Colonic mucosa (tissue), 4 donors: ENCODE measurements around the gene GTPBP4. TPM values are rescaled to one million over a fixed set of nuclear protein-coding genes. Genes with fewer than 3 reads are reported as not detected.

Experiments used
- DNase-seq: peaks from one replicate; pipeline ENCODE4 v3.0.0-alpha.2; 2020
- H3K27ac ChIP-seq: fragments of 200-600 bp; one replicate; pipeline ENCODE4 v1.8.0; 2021
- H3K27me3 ChIP-seq: fragments of 200-600 bp; one replicate; pipeline ENCODE4 v1.8.0; 2021
- H3K36me3 ChIP-seq: fragments of 200-600 bp; one replicate; pipeline ENCODE4 v1.8.0; 2021
- H3K4me1 ChIP-seq: fragments of 200-600 bp; one replicate; pipeline ENCODE4 v1.8.0; 2021; ENCODE audit warnings: mild to moderate bottlenecking
- H3K4me3 ChIP-seq: fragments of 200-600 bp; one replicate; pipeline ENCODE4 v1.8.0; 2021
- H3K9ac ChIP-seq, 2 donors: one replicate each; pipeline ENCODE4 v1.7.0; 2013; ENCODE audit warnings: control low read depth in 2 of 2, low read depth in 2 of 2, low read length in 2 of 2
- H3K9me3 ChIP-seq: fragments of 200-600 bp; one replicate; pipeline ENCODE4 v1.8.0; 2021
- intact Hi-C: fragments of 100-400 bp; cut with DNase I; formaldehyde crosslinking; loops from one replicate; pipeline ENCODE4 v1.14.1; 2022
- total RNA-seq, 2 donors: library from RNA; stranded (reverse); fragmentation: NEBNext Ultra II Directional in 1 of 2; extraction: Animal tissue kit (Norgen Biotek cat#: 25700) in 1 of 2; gene quantifications; one replicate each; pipeline ENCODE4 v1.2.1, GENCODE V29; 2021
- TF ChIP-seq, protein P1 (sequence below): fragments of 200-600 bp; IDR thresholded peaks from one replicate; pipeline ENCODE4 v1.8.0; 2022; ENCODE audit warnings: antibody characterized with exemption, mild to moderate bottlenecking
- donor health status: healthy.
- donor health status: DM: no; HTN: no; CAD: no.
- donor health status: DM: no; HTN: no; CAD: no.

GTPBP4 gene
- total RNA-seq, 2 donors from 2014 or later: 22.4 to 43.6 TPM

DNA sequence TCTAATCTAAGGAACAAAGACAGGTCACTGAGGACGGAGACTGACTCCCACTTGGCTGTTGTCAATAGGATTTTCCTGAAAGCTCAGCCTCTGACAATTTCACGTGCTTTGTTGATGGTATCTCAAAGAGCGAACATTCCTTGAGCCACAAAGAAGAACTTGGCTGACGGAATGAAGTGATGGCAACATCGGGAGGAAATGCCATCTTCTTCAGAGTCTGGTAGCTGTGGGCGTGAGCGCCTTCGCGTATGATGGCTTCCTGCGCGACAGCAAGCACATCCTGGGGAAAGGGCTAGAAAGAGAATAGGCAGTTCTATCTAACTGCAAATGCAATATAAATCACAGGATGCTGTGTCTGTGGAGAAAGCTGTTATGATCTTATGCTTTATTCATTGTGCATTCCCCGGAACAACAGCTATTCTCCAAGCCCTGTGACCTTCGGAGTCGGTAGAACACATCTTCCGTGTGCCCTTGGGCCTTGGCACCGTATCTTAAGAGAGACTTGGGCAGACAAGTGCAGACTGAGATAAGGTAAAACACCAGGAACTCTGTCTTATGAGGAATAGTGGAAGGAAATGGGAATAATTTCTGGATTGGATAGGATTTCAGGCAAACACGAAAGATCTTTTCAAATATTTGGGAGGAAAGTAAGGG, 19.6 kb upstream of the GTPBP4 start:
- Histone ChIP-seq H3K9ac (no peak overlapping the region), H3K4me1 (no peaks in the 10 kb centered on the region), H3K4me3 (no peak overlapping the region), H3K36me3 (no peaks in the 10 kb centered on the region), H3K27me3 (no peaks in the 10 kb centered on the region), H3K27ac (no peak overlapping the region), H3K9me3 (no peaks in the 10 kb centered on the region)
- intact Hi-C loops: no loop called here
- DNase-seq: no peak
- TF ChIP-seq, protein P1, sequence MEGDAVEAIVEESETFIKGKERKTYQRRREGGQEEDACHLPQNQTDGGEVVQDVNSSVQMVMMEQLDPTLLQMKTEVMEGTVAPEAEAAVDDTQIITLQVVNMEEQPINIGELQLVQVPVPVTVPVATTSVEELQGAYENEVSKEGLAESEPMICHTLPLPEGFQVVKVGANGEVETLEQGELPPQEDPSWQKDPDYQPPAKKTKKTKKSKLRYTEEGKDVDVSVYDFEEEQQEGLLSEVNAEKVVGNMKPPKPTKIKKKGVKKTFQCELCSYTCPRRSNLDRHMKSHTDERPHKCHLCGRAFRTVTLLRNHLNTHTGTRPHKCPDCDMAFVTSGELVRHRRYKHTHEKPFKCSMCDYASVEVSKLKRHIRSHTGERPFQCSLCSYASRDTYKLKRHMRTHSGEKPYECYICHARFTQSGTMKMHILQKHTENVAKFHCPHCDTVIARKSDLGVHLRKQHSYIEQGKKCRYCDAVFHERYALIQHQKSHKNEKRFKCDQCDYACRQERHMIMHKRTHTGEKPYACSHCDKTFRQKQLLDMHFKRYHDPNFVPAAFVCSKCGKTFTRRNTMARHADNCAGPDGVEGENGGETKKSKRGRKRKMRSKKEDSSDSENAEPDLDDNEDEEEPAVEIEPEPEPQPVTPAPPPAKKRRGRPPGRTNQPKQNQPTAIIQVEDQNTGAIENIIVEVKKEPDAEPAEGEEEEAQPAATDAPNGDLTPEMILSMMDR: no peak

DNA sequence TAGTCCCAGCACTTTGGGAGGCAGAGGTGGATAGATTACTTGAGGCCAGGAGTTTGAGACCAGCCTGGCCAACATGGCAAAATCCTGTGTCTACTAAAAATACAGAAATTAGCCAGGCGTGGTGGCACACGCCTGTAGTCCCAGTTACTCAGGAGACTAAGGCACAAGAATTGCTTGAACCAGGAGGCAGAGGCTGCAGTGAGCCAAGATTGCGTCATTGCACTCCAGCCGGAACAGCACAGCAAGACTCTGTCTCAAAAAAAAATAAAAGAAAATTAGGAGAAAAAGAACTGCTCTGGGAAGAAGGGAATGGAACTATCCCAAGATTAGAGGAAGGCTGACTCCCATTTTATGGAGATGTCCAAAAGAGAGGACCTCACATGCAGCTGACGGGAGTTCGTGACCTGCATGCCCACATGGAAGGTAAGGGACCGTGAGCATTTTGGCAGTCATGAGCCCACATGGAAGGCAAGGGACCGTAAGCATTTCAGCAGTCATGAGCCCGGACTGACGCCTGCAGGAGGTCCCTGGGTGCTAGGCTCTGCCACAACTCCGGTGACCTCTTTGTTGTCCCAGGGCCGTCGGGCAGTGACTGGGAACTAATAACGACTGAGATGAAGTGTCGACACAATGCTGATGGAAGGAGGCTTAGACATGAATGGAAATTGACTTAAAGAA, 18.6 kb upstream of the GTPBP4 start:
- TF ChIP-seq, protein P1: no peak
- no peaks in the 10 kb centered on the region for H3K4me1 ChIP-seq
- no peak for DNase-seq

DNA sequence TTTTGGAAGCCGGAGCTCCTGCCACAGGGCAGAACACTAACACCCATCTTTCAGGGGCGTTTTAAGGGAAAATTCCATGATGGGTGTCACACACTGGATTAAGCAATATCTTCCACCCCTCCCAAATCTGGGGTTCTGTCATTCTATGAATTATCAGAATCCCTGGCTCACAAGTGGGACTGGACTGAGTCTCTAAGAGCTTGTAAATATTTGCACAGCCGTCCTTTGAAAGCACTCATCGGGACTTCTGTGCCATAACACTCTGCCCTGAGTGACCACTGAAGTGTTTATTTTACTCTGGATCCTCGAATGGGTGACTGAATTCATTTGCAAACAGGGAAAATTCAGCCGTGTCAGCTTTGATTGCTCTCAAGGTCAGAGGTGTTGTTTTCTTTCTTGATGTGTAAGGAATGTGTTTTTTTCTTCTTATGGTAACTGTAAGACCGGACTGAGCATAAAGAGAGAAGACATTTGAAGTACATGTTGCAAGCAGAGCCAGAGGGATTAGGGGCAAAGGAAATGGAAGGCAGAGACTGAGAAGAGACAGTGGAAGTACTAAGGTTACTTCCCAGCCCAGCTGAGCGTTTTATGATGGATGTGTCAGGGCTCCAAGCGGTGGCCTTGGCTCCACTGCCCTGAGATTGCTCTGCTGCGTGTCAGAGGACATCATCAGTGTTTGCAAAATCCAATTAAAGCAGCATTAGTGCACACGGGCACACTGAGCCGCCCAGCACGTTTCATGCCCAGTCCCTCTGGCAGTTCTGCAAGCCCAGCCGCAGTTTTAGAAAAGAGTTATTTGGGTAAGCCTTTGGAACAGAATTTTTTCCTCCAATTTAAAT, 17.7 kb upstream of the GTPBP4 start:
- H3K36me3 ChIP-seq: no peaks in the 10 kb centered on the region
- no peaks in the 10 kb centered on the region for H3K9me3 ChIP-seq
- no peaks in the 10 kb centered on the region for H3K27me3 ChIP-seq
- DNase-seq: peak; percentile 27
- no peak overlapping the region for H3K9ac ChIP-seq
- no peak overlapping the region for H3K4me3 ChIP-seq
- TF ChIP-seq, protein P1: no peak
- intact Hi-C loops: no loop called here
- no peaks in the 10 kb centered on the region for H3K4me1 ChIP-seq
- no peak overlapping the region for H3K27ac ChIP-seq

More for the DNA sequence above, 18.6 kb upstream of the GTPBP4 start:
- Histone ChIP-seq H3K27ac (no peak overlapping the region), H3K27me3 (no peaks in the 10 kb centered on the region), H3K36me3 (no peaks in the 10 kb centered on the region), H3K4me3 (no peak overlapping the region), H3K9ac (no peak overlapping the region), H3K9me3 (no peaks in the 10 kb centered on the region)
- intact Hi-C loops: no loop called here

DNA sequence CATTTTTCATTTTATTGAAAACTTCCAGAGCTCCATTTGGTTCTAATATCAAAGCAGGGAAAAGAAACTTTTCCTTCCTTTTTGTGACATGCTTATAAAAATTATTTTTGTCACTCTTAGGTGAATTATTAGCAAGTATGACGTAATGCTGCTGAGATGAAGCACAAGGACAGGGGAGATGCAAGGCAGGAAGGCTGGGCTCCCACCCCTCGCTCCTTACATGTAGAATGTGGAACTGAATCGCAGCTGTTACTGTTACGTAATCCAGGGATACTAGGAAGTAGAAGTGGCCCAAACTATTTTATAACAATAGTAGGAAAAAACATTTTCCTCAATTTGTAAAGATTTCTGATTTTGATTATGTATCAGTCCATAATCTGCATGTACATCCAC, 17.1 kb upstream of the GTPBP4 start:
- Histone ChIP-seq H3K36me3 (no peaks in the 10 kb centered on the region), H3K4me3 (no peak overlapping the region), H3K27ac (no peak overlapping the region), H3K9me3 (no peaks in the 10 kb centered on the region), H3K9ac (no peak overlapping the region), H3K27me3 (no peaks in the 10 kb centered on the region), H3K4me1 (no peaks in the 10 kb centered on the region)
- DNase-seq: no peak
- TF ChIP-seq, protein P1: no peak
- intact Hi-C loops: no loop called here

DNA sequence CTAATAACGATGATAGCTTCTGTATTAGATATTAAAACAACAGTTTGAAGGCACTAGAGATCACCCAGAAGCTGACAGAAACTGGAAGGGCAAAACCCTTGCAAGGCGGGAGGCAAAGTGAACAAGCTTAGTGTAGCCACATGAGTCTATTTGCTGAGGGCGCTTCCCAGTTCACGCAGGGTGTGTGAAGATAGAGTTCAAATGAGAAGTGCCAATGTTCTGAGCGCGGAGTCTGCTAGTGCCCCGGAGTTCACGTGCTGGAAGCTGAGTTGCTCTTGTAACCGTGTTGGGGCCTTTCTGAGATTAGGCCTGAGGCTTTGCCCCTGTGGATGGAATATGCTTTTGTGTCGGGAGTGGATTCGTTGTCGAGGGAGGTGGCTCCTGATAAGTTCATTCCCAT, 16.6 kb upstream of the GTPBP4 start:
- intact Hi-C loops: no loop called here
- DNase-seq: peak; percentile 43
- no peaks in the 10 kb centered on the region for H3K36me3 ChIP-seq
- TF ChIP-seq, protein P1: no peak
- no peaks in the 10 kb centered on the region for H3K27me3 ChIP-seq
- no peak overlapping the region for H3K9ac ChIP-seq
- no peaks in the 10 kb centered on the region for H3K9me3 ChIP-seq
- H3K27ac ChIP-seq: no peak overlapping the region
- no peak overlapping the region for H3K4me3 ChIP-seq
- H3K4me1 ChIP-seq: no peaks in the 10 kb centered on the region
